Kidney (tissue), 14 donors: ENCODE data around the gene CHIT1. TPM values are rescaled to one million over a fixed set of nuclear protein-coding genes. Genes with fewer than 3 reads are reported as not detected.

ENCODE experiments used
- DNase-seq, 5 donors: peaks; one replicate each; pipeline ENCODE4 v3.0.0-alpha.2; 2013 to 2020
- FAIRE-seq: peaks from 2 replicates; lab custom pipeline; 2012; peaks lifted over from hg19 to GRCh38; lab: Jason Lieb, UNC
- H3K27ac ChIP-seq, 2 donors: one replicate each; pipeline ENCODE4 v1.7.0; 2013; ENCODE audit warnings: low read depth in 2 of 2, low read length in 2 of 2, inconsistent platforms in 1 of 2
- H3K27me3 ChIP-seq: one replicate; pipeline ENCODE4 v1.7.1; 2013; ENCODE audit warnings: low read length, inconsistent platforms; ENCODE audit not compliant: control insufficient read depth, insufficient read depth
- H3K36me3 ChIP-seq, 3 donors: one replicate each; pipeline versions ENCODE4 v1.7.0 to v1.7.1; 2013; ENCODE audit warnings: low read length in 3 of 3, control low read depth in 1 of 3, inconsistent platforms in 1 of 3; ENCODE audit not compliant: insufficient read depth in 3 of 3, control insufficient read depth in 2 of 3
- H3K4me1 ChIP-seq, 3 donors: one replicate each; pipeline versions ENCODE4 v1.7.0 to v1.7.1; 2013; ENCODE audit warnings: low read length in 3 of 3, inconsistent platforms in 1 of 3, low read depth in 1 of 3; ENCODE audit not compliant: control insufficient read depth in 2 of 3, insufficient read depth in 2 of 3
- H3K4me3 ChIP-seq, 3 donors: one replicate each; pipeline versions ENCODE4 v1.7.0 to v1.8.1; 2013; ENCODE audit warnings: low read length in 3 of 3, control low read depth in 1 of 3, inconsistent platforms in 1 of 3
- H3K9ac ChIP-seq, 3 donors: one replicate each; pipeline versions ENCODE4 v1.7.0 to v1.7.1; 2013; ENCODE audit warnings: low read length in 3 of 3, control low read depth in 1 of 3, inconsistent platforms in 1 of 3
- H3K9me3 ChIP-seq, 3 donors: one replicate each; pipeline versions ENCODE4 v1.7.0 to v1.7.1; 2013; ENCODE audit warnings: low read length in 3 of 3, control low read depth in 1 of 3, inconsistent platforms in 1 of 3; ENCODE audit not compliant: control insufficient read depth in 2 of 3, insufficient read depth in 1 of 3
- intact Hi-C: fragments of 100-400 bp; cut with DNase I; formaldehyde crosslinking; loops from one replicate; pipeline ENCODE4 v1.11.1; 2022
- polyA plus RNA-seq: library from polyadenylated mRNA; stranded (reverse); fragments of 350-450 nt; fragmentation: Illumina TruSeq; extraction: RNeasy Lipid Tissue Mini Kit (QIAGEN cat#74804); gene quantifications from one replicate; pipeline ENCODE4 v1.2.3, GENCODE V29; 2014; ENCODE audit warnings: low read depth, low replicate concordance; ENCODE audit not compliant: insufficient read depth
- total RNA-seq: library from RNA; stranded (reverse); fragmentation: NEBNext Ultra II Directional; extraction: Animal tissue kit (Norgen Biotek cat#: 25700); gene quantifications from one replicate; pipeline ENCODE4 v1.2.1, GENCODE V29; 2021
- TF ChIP-seq, protein P1 (sequence below): IDR thresholded peaks from 3 replicates; pipeline ENCODE4 v1.5.1; 2012; ENCODE audit warnings: mild to moderate bottlenecking, moderate library complexity, borderline replicate concordance; ENCODE audit not compliant: insufficient read depth; ENCODE audit errors: extremely low read depth
- donor health status: control.
- donor health status: control.
- donor health status: control.
- donor health status: control.
- donor health status: control.
- donor health status: DM: yes; HTN: yes; CAD: no.
- donor health status: Normal renal cell carcinoma (clear cell type).

CHIT1 gene
- total and polyA plus RNA-seq, 2 donors from 2014 or later: 1.1 TPM; not detected in 1

DNA sequence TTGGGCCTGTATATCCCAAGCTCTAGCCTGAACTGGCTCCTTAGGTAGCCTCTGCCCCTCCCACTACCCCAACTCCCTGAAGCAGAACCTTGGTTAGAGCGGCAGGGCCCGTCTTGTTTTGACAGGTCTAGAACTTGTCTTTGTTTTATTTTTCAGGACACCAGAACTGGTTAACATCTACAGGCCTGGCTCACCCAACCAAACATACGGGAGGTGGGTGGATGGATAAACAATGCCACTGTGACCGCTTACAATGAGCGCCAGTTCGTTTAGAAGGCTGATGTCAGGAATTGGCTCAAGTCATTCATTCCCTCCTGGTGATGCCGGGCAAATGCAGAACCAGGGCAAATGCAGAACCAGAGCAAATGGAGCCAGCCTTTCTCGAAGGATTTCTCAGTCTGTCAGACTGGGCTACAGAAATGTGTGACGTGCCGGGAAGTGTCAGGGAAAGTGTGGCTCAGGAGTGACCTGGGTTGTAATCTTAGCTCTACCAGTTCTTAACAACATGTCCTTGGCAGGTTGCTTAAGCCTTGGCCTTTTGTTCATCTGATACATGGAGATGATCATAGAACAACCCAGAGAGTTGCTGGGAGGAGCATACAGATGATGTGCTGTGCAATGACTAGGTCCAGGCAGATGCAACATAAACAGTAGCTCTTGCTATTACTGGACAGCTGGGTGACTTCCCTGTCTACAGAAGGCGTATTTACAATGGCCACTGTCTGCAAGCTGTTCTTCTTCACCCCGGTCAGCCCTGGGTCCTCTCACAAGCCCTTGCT, 45.3 kb upstream of the CHIT1 start:
- no peak for FAIRE-seq
- Histone ChIP-seq H3K27ac (peak overlapping the region in 1 of 2 donors; percentile 49), H3K9ac (no peak overlapping the region), H3K9me3 (no peaks in the 10 kb centered on the region), H3K36me3 (no peaks in the 10 kb centered on the region), H3K27me3 (no peaks in the 10 kb centered on the region), H3K4me1 (peaks cover 5 to 28% (median 9%) of the 10 kb centered on the region in 3 donors), H3K4me3 (no peak overlapping the region)
- TF ChIP-seq, protein P1, sequence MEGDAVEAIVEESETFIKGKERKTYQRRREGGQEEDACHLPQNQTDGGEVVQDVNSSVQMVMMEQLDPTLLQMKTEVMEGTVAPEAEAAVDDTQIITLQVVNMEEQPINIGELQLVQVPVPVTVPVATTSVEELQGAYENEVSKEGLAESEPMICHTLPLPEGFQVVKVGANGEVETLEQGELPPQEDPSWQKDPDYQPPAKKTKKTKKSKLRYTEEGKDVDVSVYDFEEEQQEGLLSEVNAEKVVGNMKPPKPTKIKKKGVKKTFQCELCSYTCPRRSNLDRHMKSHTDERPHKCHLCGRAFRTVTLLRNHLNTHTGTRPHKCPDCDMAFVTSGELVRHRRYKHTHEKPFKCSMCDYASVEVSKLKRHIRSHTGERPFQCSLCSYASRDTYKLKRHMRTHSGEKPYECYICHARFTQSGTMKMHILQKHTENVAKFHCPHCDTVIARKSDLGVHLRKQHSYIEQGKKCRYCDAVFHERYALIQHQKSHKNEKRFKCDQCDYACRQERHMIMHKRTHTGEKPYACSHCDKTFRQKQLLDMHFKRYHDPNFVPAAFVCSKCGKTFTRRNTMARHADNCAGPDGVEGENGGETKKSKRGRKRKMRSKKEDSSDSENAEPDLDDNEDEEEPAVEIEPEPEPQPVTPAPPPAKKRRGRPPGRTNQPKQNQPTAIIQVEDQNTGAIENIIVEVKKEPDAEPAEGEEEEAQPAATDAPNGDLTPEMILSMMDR: no peak
- intact Hi-C loops: loop anchor here (5.0 to 10.0 kb wide), 2 partner anchors 58 to 220 kb away; partner anchors contain the start of gene OPTC
- DNase-seq: peak in 2 of 5 donors; percentile 11 to 55

DNA sequence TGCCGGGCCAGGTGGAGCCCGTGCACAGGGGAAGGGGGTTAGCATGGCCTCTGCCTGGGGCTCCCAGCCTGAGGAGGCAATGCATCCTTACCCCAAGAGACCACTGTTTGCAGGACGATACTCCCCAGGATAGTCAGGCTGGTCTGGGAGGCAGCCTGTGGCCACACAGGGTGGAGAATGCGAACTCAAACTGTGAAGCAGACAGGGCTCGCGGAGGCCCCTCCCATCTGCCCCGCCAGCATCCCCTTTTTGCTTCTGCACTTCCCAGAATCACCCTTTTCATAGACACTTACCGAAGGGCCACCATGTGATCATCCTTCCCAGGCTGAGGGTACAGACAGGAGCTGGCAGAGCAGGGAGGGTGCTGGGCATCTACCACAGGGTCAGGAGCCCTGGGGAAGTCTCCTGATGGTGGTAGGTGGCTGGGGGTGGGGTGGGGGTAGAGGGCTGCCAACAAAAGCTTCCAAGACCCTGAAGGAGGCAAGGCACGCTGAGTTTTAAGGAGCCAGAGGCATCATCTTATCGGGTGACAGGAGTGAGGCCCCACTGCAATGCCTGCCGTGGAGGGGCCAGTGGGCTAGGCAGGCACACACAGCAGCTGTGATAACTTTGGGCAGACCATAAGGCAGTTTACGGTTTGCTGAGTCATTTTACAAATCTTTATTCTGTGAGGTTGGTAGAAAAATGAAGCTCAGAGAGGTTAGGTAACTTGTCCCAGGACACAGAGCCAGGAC, 44.6 kb upstream of the CHIT1 start:
- intact Hi-C loops: loop anchor here (5.0 to 10.0 kb wide), 2 partner anchors 58 to 221 kb away; partner anchors contain the start of gene OPTC
- Histone ChIP-seq H3K27ac (peak overlapping the region in 1 of 2 donors; percentile 49), H3K36me3 (no peaks in the 10 kb centered on the region), H3K27me3 (no peaks in the 10 kb centered on the region), H3K4me1 (peaks cover 5 to 27% (median 8%) of the 10 kb centered on the region in 3 donors), H3K9ac (peak overlapping the region in 2 of 3 donors; percentile 2 to 44), H3K4me3 (peak overlapping the region in 1 of 3 donors; percentile 53), H3K9me3 (no peaks in the 10 kb centered on the region)
- no peak for FAIRE-seq
- TF ChIP-seq, protein P1: no peak
- peak in 3 of 5 donors; percentile 15 to 82 (median 66) for DNase-seq

DNA sequence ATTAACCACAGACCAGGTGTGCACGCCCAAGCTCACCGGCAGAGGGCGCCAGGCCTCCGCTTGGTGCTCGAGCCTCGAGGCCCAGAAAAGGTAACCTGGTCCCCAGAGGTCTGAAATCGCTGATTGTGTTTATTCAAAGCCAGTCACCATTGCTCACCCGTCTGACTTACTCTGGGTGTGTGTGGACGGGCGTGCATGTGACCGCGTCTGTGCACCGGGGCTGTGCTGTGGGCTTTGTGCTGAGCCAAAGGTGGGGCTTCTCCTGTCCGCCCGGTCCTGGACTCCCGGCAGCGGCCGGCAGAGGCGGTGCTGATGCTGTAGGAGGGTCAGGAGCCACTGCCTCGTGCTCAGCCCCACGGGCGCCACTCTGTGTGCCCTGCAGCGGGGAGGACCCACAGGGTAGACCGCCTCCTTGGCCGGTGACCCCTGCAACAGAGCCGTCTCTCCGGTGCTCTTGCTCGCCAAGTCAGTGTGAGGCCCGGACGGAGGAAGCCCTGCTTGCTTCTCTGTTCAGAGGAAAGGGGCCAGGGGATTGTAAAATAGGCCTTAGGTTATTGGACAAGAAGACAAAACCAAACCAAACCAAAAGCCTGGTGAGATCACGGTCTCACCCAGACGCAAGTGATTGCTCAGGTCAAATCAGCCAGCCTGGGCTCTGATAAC, 43.9 kb upstream of the CHIT1 start:
- Histone ChIP-seq H3K36me3 (no peaks in the 10 kb centered on the region), H3K27me3 (no peaks in the 10 kb centered on the region), H3K4me3 (peak overlapping the region in 2 of 3 donors; percentile 40 to 53), H3K9ac (peak overlapping the region in 2 of 3 donors; percentile 2 to 44), H3K9me3 (no peaks in the 10 kb centered on the region), H3K27ac (peak overlapping the region; percentile 0 to 33), H3K4me1 (peaks cover 5 to 20% (median 6%) of the 10 kb centered on the region in 3 donors)
- peak; percentile 92 to 95 (median 94) for DNase-seq
- intact Hi-C loops: loop anchor here (5.0 to 10.0 kb wide), 2 partner anchors 59 to 221 kb away; partner anchors contain the start of gene OPTC
- TF ChIP-seq, protein P1: peak; percentile 99
- no peak for FAIRE-seq
